ENCODE measurements around the gene TTC22.

- TF ChIP-seq, protein P1, sequence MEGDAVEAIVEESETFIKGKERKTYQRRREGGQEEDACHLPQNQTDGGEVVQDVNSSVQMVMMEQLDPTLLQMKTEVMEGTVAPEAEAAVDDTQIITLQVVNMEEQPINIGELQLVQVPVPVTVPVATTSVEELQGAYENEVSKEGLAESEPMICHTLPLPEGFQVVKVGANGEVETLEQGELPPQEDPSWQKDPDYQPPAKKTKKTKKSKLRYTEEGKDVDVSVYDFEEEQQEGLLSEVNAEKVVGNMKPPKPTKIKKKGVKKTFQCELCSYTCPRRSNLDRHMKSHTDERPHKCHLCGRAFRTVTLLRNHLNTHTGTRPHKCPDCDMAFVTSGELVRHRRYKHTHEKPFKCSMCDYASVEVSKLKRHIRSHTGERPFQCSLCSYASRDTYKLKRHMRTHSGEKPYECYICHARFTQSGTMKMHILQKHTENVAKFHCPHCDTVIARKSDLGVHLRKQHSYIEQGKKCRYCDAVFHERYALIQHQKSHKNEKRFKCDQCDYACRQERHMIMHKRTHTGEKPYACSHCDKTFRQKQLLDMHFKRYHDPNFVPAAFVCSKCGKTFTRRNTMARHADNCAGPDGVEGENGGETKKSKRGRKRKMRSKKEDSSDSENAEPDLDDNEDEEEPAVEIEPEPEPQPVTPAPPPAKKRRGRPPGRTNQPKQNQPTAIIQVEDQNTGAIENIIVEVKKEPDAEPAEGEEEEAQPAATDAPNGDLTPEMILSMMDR (conservative IDR thresholded peaks at IDR 0.05 in 1 of 2, IDR thresholded peaks at IDR 0.05 in 1 of 2; ENCODE audit: extremely low read depth in 1 of 2, insufficient read depth in 1 of 2, low read depth in 1 of 2, low read length in 2 of 2), result no peak
- TF ChIP-seq EZH2 (IDR thresholded peaks at IDR 0.05; ENCODE audit: borderline replicate concordance, low read length), result no peak
Measured at GRCh38 chr1:54818461-54819194, 17.5 kb upstream of the TTC22 start.

Data from mammary epithelial cell (primary cell).